NCI-H1105 (cell line): ENCODE results near the gene SPATA20.

Experiments
- DNase-seq: peaks from one replicate; lab custom pipeline; 2025; lab: John Stamatoyannopoulos, UW

SPATA20 gene

GRCh38 chr17:50520483-50520882 lies 26.5 kb upstream of the SPATA20 start:
- DNase-seq, result no peak

- DNase-seq, result no peak
These were observed 25.5 kb upstream of the SPATA20 start for GRCh38 chr17:50521514-50521913.

- DNase-seq, result no peak
These were observed 24.2 kb upstream of the SPATA20 start for GRCh38 chr17:50522766-50523165.

- DNase-seq, result no peak
These were observed 23.8 kb upstream of the SPATA20 start for GRCh38 chr17:50523208-50523607.

GRCh38 chr17:50524838-50525237 lies 22.1 kb upstream of the SPATA20 start:
- DNase-seq, result no peak

- no peak for DNase-seq
These were observed 19.7 kb upstream of the SPATA20 start for GRCh38 chr17:50527155-50527762.

GRCh38 chr17:50527949-50528474 lies 19.0 kb upstream of the SPATA20 start:
- DNase-seq, result no peak

- no peak for DNase-seq
These were observed 17.1 kb upstream of the SPATA20 start for GRCh38 chr17:50529849-50530248.

GRCh38 chr17:50531428-50532025 lies 15.4 kb upstream of the SPATA20 start:
- DNase-seq, result no peak

GRCh38 chr17:50532452-50533024 lies 14.4 kb upstream of the SPATA20 start, which contains the start of gene EPN3:
TSS of gene EPN3 (plus strand) at chr17:50532735. CDS start at chr17:50536557, 3,822 bp downstream.
- no peak for DNase-seq

GRCh38 chr17:50533185-50533584 lies 13.8 kb upstream of the SPATA20 start:
- DNase-seq, result no peak

- no peak for DNase-seq
These were observed 13.2 kb upstream of the SPATA20 start for GRCh38 chr17:50533720-50534148.

- DNase-seq, result no peak
These were observed 12.6 kb upstream of the SPATA20 start for GRCh38 chr17:50534222-50534978.

- DNase-seq, result no peak
These were observed 12.0 kb upstream of the SPATA20 start for GRCh38 chr17:50534979-50535326.

- DNase-seq, result no peak
These were observed 11.6 kb upstream of the SPATA20 start for GRCh38 chr17:50535407-50535806.

GRCh38 chr17:50536683-50537646 lies 10.0 kb upstream of the SPATA20 start:
- DNase-seq, result no peak

- no peak for DNase-seq
These were observed 9.0 kb upstream of the SPATA20 start for GRCh38 chr17:50537721-50538548.

GRCh38 chr17:50538549-50539410 lies 8.2 kb upstream of the SPATA20 start:
- no peak for DNase-seq

GRCh38 chr17:50539762-50540559 lies 7.0 kb upstream of the SPATA20 start:
- DNase-seq, result no peak
